Endothelial cell of umbilical vein (primary cell): ENCODE results near the gene DCDC2B. TPM values are rescaled to one million over a fixed set of nuclear protein-coding genes. Genes with fewer than 3 reads are reported as not detected.

Experiments
- BruUV-seq: library from RNA; stranded (reverse); fragments of 400-500 nt; replicated peaks from 2 replicates; lab custom pipeline; 2021; lab: Mats Ljungman, UMichigan
- CTCF ChIA-PET: fragments of 300-600, 350-600 bp; sonication (Branson Sonifier 250); formaldehyde crosslinking; loops from one replicate; lab custom pipeline; 2021; ENCODE audit warnings: antibody characterized with exemption, inconsistent platforms; lab: Charles Lee
- POLR2A ChIA-PET: fragments of 300-600, 350-600 bp; sonication (Branson Sonifier 250); formaldehyde crosslinking; loops from one replicate; lab custom pipeline; 2021; ENCODE audit warnings: antibody characterized with exemption, inconsistent platforms; lab: Charles Lee
- DNase-seq: peaks from one replicate; pipeline ENCODE4 v3.0.0-alpha.2; 2011; ENCODE audit warnings: low read depth, low spot score
- FAIRE-seq: peaks from 2 replicates; lab custom pipeline; 2011; peaks lifted over from hg19 to GRCh38; lab: Jason Lieb, UNC
- H2AFZ ChIP-seq: 2 replicates; pipeline ENCODE4 v1.6.0; 2012; ENCODE audit warnings: low read depth, low read length, control low read depth, inconsistent platforms
- H3K27ac ChIP-seq: 2 replicates; pipeline ENCODE4 v1.5.1; 2011; ENCODE audit warnings: low read depth, mild to moderate bottlenecking, control low read depth, low read length, moderate library complexity; ENCODE audit not compliant: insufficient read depth
- H3K27me3 ChIP-seq, 2 experiments: 2 replicates each; pipeline versions ENCODE4 v1.6.0 to v1.6.1; 2011; ENCODE audit warnings: low read length in 2 of 2, mixed read lengths in 1 of 2; ENCODE audit not compliant: control insufficient read depth in 2 of 2, insufficient read depth in 2 of 2
- H3K36me3 ChIP-seq, 2 experiments: 2 replicates in 1 of 2; 3 replicates in 1 of 2; pipeline ENCODE4 v1.5.1; 2011; ENCODE audit warnings: low read length in 2 of 2, mild to moderate bottlenecking in 1 of 2, moderate library complexity in 1 of 2; ENCODE audit not compliant: control insufficient read depth in 2 of 2, insufficient read depth in 2 of 2; ENCODE audit errors: extremely low read depth in 1 of 2
- H3K4me1 ChIP-seq: 3 replicates; pipeline ENCODE4 v1.5.1; 2011; ENCODE audit warnings: mild to moderate bottlenecking, low read length; ENCODE audit not compliant: control insufficient read depth, insufficient read depth; ENCODE audit errors: extremely low read depth
- H3K4me2 ChIP-seq: 2 replicates; pipeline ENCODE4 v1.6.1; 2011; ENCODE audit warnings: low read length, control low read depth, mixed read lengths; ENCODE audit not compliant: insufficient read depth
- H3K4me3 ChIP-seq, 3 experiments: fragments of 200-600 bp in 1 of 3; sonication (generic), shearing (Covaris generic) in 1 of 3; replicated peaks in 1 of 3; 2 replicates each; pipeline ENCODE4 v1.5.1; 2011 to 2016; ENCODE audit warnings: control low read depth in 3 of 3, low read length in 3 of 3, mild to moderate bottlenecking in 2 of 3, inconsistent platforms in 1 of 3, low read depth in 1 of 3, moderate library complexity in 1 of 3; ENCODE audit not compliant: insufficient read depth in 1 of 3
- H3K79me2 ChIP-seq: 2 replicates; pipeline ENCODE4 v1.6.0; 2012; ENCODE audit warnings: low read length, inconsistent platforms; ENCODE audit not compliant: control insufficient read depth, insufficient read depth
- H3K9ac ChIP-seq: replicated peaks from 2 replicates; pipeline ENCODE3; 2011; ENCODE audit warnings: low read length, control low read depth; ENCODE audit not compliant: insufficient read depth; ENCODE audit errors: extremely low read depth
- H3K9me1 ChIP-seq: replicated peaks from 3 replicates; pipeline ENCODE4 v1.6.0; 2011; ENCODE audit warnings: mild to moderate bottlenecking, low read length; ENCODE audit not compliant: control insufficient read depth, insufficient read depth; ENCODE audit errors: extremely low read depth
- H3K9me3 ChIP-seq: replicated peaks from 2 replicates; pipeline ENCODE4 v1.5.1; 2012; ENCODE audit warnings: low read length, inconsistent platforms; ENCODE audit not compliant: control insufficient read depth, insufficient read depth
- H4K20me1 ChIP-seq: replicated peaks from 2 replicates; pipeline ENCODE3; 2011; ENCODE audit warnings: mild to moderate bottlenecking, low read length; ENCODE audit not compliant: control insufficient read depth, insufficient read depth; ENCODE audit errors: extremely low read depth
- EZH2 ChIP-seq: IDR thresholded peaks from 2 replicates; pipeline ENCODE4 v1.6.1; 2012; ENCODE audit warnings: borderline replicate concordance, low read depth, mild to moderate bottlenecking, moderate library complexity, low read length, inconsistent platforms; ENCODE audit not compliant: severe bottlenecking
- FOS ChIP-seq: IDR thresholded peaks from 2 replicates; pipeline ENCODE4 v1.6.1; 2011; ENCODE audit warnings: mild to moderate bottlenecking, low read length, moderate library complexity, borderline replicate concordance; ENCODE audit not compliant: insufficient read depth
- GATA2 ChIP-seq: IDR thresholded peaks from 2 replicates; pipeline ENCODE4 v1.7.0; 2011; ENCODE audit warnings: low read depth, mild to moderate bottlenecking, moderate library complexity, mixed read lengths, low read length; ENCODE audit not compliant: insufficient read length, insufficient read depth
- JUN ChIP-seq: IDR thresholded peaks from 2 replicates; pipeline ENCODE4 v1.6.1; 2011; ENCODE audit warnings: borderline replicate concordance, low read depth; ENCODE audit not compliant: insufficient read length, insufficient read depth
- MYC ChIP-seq: IDR thresholded peaks from one replicate; pipeline ENCODE4 v1.6.1; 2011; ENCODE audit warnings: mild to moderate bottlenecking, low read depth, low read length
- POLR2A ChIP-seq: IDR thresholded peaks from 2 replicates; pipeline ENCODE4 v1.6.1; 2012; ENCODE audit warnings: low read depth, mild to moderate bottlenecking, control low read depth, low read length
- POLR2AphosphoS5 ChIP-seq: IDR thresholded peaks from 2 replicates; pipeline ENCODE4 v1.6.1; 2012; ENCODE audit warnings: low read depth, mild to moderate bottlenecking, control low read depth, low read length, moderate library complexity; ENCODE audit not compliant: insufficient read depth
- dilution Hi-C: fragments of 300-500 bp; cut with MboI; formaldehyde crosslinking; loops from one replicate; pipeline ENCODE4 v1.15.0; 2019; ENCODE audit warnings: low sequenced_read_pairs; ENCODE audit not compliant: extremely low pct_ligation_motif_present
- intact Hi-C: fragments of 100-400 bp; cut with micrococcal nuclease; formaldehyde crosslinking; loops from one replicate; pipeline ENCODE4 v1.10.0; 2022
- polyA plus RNA-seq, 4 experiments: library from polyadenylated mRNA; depleted of rRNA in 3 of 4; stranded (reverse) in 3 of 4; unstranded in 1 of 4; fragments of >200 nt; gene quantifications; 2 replicates each; pipeline versions ENCODE4 v1.2.1 to v1.2.3, GENCODE V29; 2011 to 2012; ENCODE audit warnings: missing spikeins in 1 of 4
- total RNA-seq: library from RNA; stranded (reverse); gene quantifications from 2 replicates; pipeline ENCODE4 v1.2.3, GENCODE V29; 2021
- TF ChIP-seq, protein P1 (sequence below): IDR thresholded peaks from 2 replicates; pipeline ENCODE4 v1.6.1; 2011; ENCODE audit not compliant: insufficient read depth, insufficient read length
- TF ChIP-seq, protein P2 (sequence below), 2 donors: IDR thresholded peaks; 1 replicate in 1 of 2; 2 replicates in 1 of 2; pipeline ENCODE4 v1.5.1; 2011; ENCODE audit warnings: low read length in 2 of 2, mild to moderate bottlenecking in 2 of 2, moderate library complexity in 2 of 2, control low read depth in 1 of 2, inconsistent platforms in 1 of 2, low read depth in 1 of 2; ENCODE audit not compliant: insufficient read depth in 1 of 2; ENCODE audit errors: extremely low read depth in 1 of 2

DCDC2B gene
- total and polyA plus RNA-seq, 2 donors (not counting 3 experiments of a cell fraction or from before 2014, with no cell fraction given) = not detected

DNA sequence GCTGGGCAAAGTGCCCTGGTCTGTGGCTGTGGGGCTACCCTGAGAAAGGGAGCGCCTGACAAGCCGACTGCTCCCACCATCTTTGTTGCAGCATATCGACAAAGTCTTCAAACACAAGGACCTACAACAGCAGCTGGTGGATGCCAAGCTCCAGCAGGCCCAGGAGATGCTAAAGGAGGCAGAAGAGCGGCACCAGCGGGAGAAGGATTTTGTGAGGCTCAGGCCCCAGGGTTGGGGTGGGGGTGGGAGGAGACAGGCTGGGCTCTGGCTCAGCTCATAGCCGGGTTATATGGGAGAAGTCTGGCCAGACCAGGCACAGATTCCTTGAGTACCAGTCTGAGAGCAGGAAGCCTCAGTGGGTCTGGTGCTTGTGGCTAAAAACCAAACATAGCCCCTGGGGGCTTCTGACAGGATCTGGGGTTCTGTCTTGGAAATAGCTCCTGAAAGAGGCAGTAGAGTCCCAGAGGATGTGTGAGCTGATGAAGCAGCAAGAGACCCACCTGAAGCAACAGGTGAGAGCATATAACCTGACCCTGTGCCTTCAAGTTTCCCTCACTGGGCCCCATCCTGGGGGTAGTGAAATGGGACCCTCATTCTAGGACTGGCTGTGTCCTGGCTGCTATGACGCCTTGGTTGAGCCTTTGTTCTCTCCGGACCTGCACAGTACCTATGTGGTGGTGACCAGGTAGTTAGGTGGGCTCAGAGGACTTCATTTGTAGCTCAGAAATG, 16.5 kb upstream of the DCDC2B start:
- dilution Hi-C loops = no loop called here
- no peaks in the 10 kb centered on the region for H3K27me3 ChIP-seq

More for the DNA sequence above, 16.5 kb upstream of the DCDC2B start:
- H3K9me3 ChIP-seq = no peaks in the 10 kb centered on the region
- no peak for DNase-seq
- H3K79me2 ChIP-seq = peaks cover 5% of the 10 kb centered on the region
- TF ChIP-seq MYC = no peak
- TF ChIP-seq, protein P1, sequence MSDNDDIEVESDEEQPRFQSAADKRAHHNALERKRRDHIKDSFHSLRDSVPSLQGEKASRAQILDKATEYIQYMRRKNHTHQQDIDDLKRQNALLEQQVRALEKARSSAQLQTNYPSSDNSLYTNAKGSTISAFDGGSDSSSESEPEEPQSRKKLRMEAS = no peak
- TF ChIP-seq, protein P2, sequence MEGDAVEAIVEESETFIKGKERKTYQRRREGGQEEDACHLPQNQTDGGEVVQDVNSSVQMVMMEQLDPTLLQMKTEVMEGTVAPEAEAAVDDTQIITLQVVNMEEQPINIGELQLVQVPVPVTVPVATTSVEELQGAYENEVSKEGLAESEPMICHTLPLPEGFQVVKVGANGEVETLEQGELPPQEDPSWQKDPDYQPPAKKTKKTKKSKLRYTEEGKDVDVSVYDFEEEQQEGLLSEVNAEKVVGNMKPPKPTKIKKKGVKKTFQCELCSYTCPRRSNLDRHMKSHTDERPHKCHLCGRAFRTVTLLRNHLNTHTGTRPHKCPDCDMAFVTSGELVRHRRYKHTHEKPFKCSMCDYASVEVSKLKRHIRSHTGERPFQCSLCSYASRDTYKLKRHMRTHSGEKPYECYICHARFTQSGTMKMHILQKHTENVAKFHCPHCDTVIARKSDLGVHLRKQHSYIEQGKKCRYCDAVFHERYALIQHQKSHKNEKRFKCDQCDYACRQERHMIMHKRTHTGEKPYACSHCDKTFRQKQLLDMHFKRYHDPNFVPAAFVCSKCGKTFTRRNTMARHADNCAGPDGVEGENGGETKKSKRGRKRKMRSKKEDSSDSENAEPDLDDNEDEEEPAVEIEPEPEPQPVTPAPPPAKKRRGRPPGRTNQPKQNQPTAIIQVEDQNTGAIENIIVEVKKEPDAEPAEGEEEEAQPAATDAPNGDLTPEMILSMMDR (IDR thresholded peaks at IDR 0.05; ENCODE audit: extremely low read depth in 1 of 2, insufficient read depth in 1 of 2, low read depth in 1 of 2, low read length in 2 of 2) = no peak
- no peak for TF ChIP-seq GATA2
- TF ChIP-seq POLR2AphosphoS5 = no peak
- TF ChIP-seq POLR2A = no peak
- no peak for TF ChIP-seq JUN
- TF ChIP-seq FOS = no peak
- no peak for TF ChIP-seq EZH2
- H2AFZ ChIP-seq = no peak overlapping the region
- CTCF ChIA-PET = no interaction called here
- no peaks in the 10 kb centered on the region for H3K4me1 ChIP-seq
- BruUV-seq = no TSS peak
- no peak overlapping the region for H3K27ac ChIP-seq
- POLR2A ChIA-PET = interaction anchor here (0.6 kb wide), 1 partner anchor 9 kb away, joined by 3 read pairs; no protein-coding TSS in a partner anchor
- H3K36me3 ChIP-seq = peaks cover 39 to 75% of the 10 kb centered on the region in 2 experiments
- H3K9me1 ChIP-seq = no peaks in the 10 kb centered on the region
- no peak overlapping the region for H3K9ac ChIP-seq
- intact Hi-C loops = no loop called here
- H4K20me1 ChIP-seq = no peaks in the 10 kb centered on the region
- no peak overlapping the region for H3K4me2 ChIP-seq
- no peak for FAIRE-seq
- H3K4me3 ChIP-seq = no peak overlapping the region
